Left ventricle myocardium inferior (tissue), 1 donor: ENCODE data around the gene RPUSD4. TPM values are rescaled to one million over a fixed set of nuclear protein-coding genes. Genes with fewer than 3 reads are reported as not detected.
A peak's percentile ranks its signal among the peaks of the same experiment; 100 is the strongest.

ENCODE experiments used
- DNase-seq: peaks from one replicate; pipeline ENCODE4 v3.0.0-alpha.2; 2020
- H3K27ac ChIP-seq: fragments of 200-600 bp; replicated peaks from 2 replicates; pipeline ENCODE4 v1.8.0; 2021
- H3K27me3 ChIP-seq: fragments of 200-600 bp; 2 replicates; pipeline ENCODE4 v1.8.0; 2021; ENCODE audit warnings: low read depth
- H3K36me3 ChIP-seq: fragments of 200-600 bp; 2 replicates; pipeline ENCODE4 v1.8.0; 2021
- H3K4me1 ChIP-seq: fragments of 200-600 bp; 2 replicates; pipeline ENCODE4 v1.8.0; 2021
- H3K4me3 ChIP-seq: fragments of 200-600 bp; 2 replicates; pipeline ENCODE4 v1.8.0; 2021; ENCODE audit warnings: mild to moderate bottlenecking, moderate library complexity
- H3K9me3 ChIP-seq: fragments of 200-600 bp; replicated peaks from 2 replicates; pipeline ENCODE4 v1.8.0; 2021
- CTCF ChIP-seq: fragments of 200-600 bp; IDR thresholded peaks from 2 replicates; pipeline ENCODE4 v1.8.0; 2021; ENCODE audit warnings: antibody characterized with exemption, mild to moderate bottlenecking, borderline replicate concordance
- intact Hi-C: fragments of 100-400 bp; cut with micrococcal nuclease; formaldehyde crosslinking; loops from one replicate; pipeline ENCODE4 v1.11.0; 2022
- total RNA-seq: library from RNA; stranded (reverse); fragmentation: NEBNext Ultra II Directional; extraction: Animal tissue kit (Norgen Biotek cat#: 25700); gene quantifications from one replicate; pipeline ENCODE4 v1.2.1, GENCODE V29; 2021
- donor health status: DM: no; HTN: yes; CAD: no; lungs with severe emphysema.

RPUSD4 gene
- total RNA-seq, 1 donor from 2014 or later = 37.6 TPM

GRCh38 chr11:126181939-126182730, 29.3 kb downstream of the RPUSD4 start:
- no peaks in the 10 kb centered on the region for H3K4me1 ChIP-seq
- H3K4me3 ChIP-seq = no peak overlapping the region
- no peaks in the 10 kb centered on the region for H3K9me3 ChIP-seq
- TF ChIP-seq CTCF = no peak
- intact Hi-C loops = no loop called here
- H3K27me3 ChIP-seq = no peaks in the 10 kb centered on the region
- no peak overlapping the region for H3K27ac ChIP-seq
- peaks cover 4% of the 10 kb centered on the region for H3K36me3 ChIP-seq
- no peak for DNase-seq

GRCh38 chr11:126176853-126177470, 34.5 kb downstream of the RPUSD4 start:
- DNase-seq = no peak
- no peak for TF ChIP-seq CTCF
- Histone ChIP-seq H3K4me3 (no peak overlapping the region), H3K9me3 (no peaks in the 10 kb centered on the region), H3K4me1 (no peaks in the 10 kb centered on the region), H3K27me3 (no peaks in the 10 kb centered on the region), H3K36me3 (no peaks in the 10 kb centered on the region), H3K27ac (no peak overlapping the region)
- intact Hi-C loops = no loop called here

- Histone ChIP-seq H3K9me3 (no peaks in the 10 kb centered on the region), H3K36me3 (no peaks in the 10 kb centered on the region), H3K4me1 (no peaks in the 10 kb centered on the region), H3K27ac (no peak overlapping the region), H3K4me3 (no peak overlapping the region), H3K27me3 (no peaks in the 10 kb centered on the region)
- TF ChIP-seq CTCF = no peak
- intact Hi-C loops = no loop called here
- DNase-seq = peak; percentile 46
Measured at GRCh38 chr11:126175393-126175792, 36.1 kb downstream of the RPUSD4 start.

- H3K4me1 ChIP-seq = no peaks in the 10 kb centered on the region
- TF ChIP-seq CTCF = no peak
- H3K9me3 ChIP-seq = no peaks in the 10 kb centered on the region
- H3K27me3 ChIP-seq = no peaks in the 10 kb centered on the region
- no peak for DNase-seq
- no peaks in the 10 kb centered on the region for H3K36me3 ChIP-seq
- no peak overlapping the region for H3K27ac ChIP-seq
- H3K4me3 ChIP-seq = no peak overlapping the region
- intact Hi-C loops = no loop called here
Measured at GRCh38 chr11:126174816-126175215, 36.6 kb downstream of the RPUSD4 start.

- H3K9me3 ChIP-seq = no peaks in the 10 kb centered on the region
- TF ChIP-seq CTCF = no peak
- H3K27ac ChIP-seq = no peak overlapping the region
- DNase-seq = no peak
- no peaks in the 10 kb centered on the region for H3K4me1 ChIP-seq
- intact Hi-C loops = no loop called here
- no peaks in the 10 kb centered on the region for H3K36me3 ChIP-seq
- H3K4me3 ChIP-seq = no peak overlapping the region
- no peaks in the 10 kb centered on the region for H3K27me3 ChIP-seq
Measured at GRCh38 chr11:126173257-126173656, 38.2 kb downstream of the RPUSD4 start.
